ENCODE results near the gene TRAIP.

GRCh38 chr3:49903451-49904424 lies 47.4 kb upstream of the TRAIP start, which contains the start of gene MST1R:
- TF ChIP-seq POLR2A (IDR thresholded peaks at IDR 0.05) (no peak), CTCF (IDR thresholded peaks at IDR 0.05) (no peak)
